SW480 (cell line): Measurements from ENCODE around the gene IFNL1.
A peak's percentile ranks its signal among the peaks of the same experiment; 100 is the strongest.
"Not testable (repeated sequence)": the region's sequence is repeated elsewhere in the genome, so short reads cannot be mapped to it uniquely, and the experiment has no call there.

Experiments used
- DNase-seq: peaks from one replicate; pipeline ENCODE4 v3.0.0-alpha.2; 2016; ENCODE audit warnings: low spot score

Gene IFNL1

DNA sequence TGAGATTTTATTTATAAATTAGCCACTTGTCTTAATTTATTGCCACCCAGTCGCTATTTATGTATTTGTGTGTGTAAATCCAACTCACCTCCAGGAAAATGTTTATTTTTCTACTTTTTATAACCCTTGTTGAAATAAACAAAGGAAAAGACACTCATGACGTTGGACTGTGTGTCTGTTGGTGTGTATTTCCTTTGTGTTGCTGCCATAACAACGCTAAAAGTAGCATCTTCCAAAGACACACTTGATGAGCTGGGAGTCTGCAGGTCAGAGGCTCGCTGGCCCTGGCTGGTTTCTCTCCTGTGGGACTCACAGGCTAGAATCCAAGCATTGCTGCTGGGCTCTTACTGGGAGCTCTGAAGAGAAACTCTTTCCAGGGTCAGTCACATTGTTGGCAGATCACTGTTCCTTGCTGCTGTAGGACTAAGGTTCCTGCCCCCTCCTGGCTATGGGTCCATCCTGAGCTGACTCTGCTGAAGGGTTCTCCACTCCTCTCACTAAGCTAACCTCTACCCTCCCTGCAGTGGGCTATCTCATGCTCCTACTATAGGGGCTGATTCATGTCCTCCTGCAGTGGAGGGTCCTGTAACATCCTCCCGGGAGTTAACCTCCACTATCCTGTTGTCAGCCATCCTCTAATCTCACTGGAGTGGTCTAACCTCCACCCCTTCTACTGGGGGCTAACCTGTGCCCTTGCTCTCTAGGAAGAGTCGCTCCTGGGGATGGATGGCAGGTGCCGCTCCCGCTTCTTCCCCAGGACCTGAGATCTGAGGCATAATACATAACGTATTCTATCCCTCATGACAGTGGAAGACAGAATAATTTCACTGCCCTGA is 26.0 kb upstream of the IFNL1 start:
- DNase-seq = no peak

DNA sequence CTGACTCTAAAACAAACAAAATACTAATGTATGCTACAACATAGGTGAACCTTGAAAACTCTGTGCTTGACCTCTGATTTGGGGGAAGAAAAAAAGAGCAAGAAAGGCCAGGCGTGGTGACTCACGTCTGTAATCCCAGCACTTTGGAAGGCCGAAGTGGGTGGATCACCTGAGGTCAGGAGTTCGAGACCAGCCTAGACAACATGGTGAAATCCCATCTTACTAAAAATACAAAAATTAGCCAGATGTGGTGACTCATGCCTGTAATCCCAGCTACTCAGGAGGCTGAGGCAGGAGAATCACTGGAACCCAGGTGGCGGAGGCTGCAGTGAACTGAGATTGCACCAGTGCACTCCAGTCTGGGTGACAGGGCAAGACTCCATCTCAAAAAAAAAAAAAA is 22.3 kb upstream of the IFNL1 start:
- DNase-seq = not testable (repeated sequence)

DNA sequence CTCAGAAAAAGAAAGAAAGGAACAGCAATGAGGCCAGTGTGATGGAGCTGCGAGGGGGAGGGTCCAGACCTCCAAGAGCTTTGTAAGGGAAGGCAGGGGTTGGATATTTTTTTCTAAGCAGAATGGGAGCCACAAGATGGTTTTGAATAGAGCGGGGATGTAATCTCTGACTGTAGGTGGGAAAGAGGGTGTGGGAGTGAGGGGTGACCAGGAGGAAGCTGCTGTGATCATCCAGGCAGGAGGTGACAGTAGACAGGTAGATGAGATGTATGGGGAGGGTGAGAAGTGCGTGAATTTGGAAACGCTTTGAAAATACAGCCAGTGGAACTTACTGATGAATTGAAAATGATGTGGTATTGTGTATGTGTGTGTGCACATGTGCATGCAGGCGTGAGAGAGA is 20.6 kb upstream of the IFNL1 start:
- DNase-seq = no peak

DNA sequence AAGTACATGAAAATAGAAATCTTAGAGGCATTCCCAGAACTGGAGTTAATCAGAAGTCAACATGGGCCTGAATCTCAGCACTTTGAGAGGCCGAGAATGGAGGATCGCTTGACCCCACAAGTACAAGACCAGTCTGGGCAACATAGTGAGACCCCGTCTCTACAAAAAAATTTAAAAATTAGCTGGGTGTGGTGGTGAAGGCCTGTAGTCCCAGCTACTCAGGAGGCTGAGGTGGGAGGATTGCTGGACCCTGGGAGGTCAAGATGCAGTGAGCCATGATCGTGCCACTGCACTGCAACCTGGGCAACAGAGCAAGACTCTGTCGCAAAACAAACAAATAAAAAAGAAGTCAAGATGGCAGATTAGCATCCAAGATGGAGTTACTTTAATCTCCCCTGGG is 19.5 kb upstream of the IFNL1 start:
- no peak for DNase-seq

DNA sequence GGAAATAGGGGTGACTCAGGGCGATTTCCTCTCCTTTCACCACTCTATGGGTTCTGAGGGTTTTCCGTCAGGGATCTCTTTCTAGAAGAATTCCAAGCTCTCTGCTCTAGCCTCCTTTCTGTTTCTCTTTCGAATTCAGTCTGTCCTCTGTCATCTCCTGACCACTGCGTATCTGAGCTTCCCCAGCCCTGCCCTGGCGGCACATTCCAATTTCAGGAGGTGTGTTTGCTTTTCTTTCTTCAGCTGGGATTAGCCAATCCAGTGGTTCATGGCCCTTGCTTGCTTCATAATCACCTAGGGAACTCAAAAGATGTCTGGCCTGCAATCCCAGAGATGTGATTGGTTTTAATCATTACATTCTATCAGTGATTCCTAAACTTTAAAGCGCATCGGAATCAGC is 18.6 kb upstream of the IFNL1 start:
- no peak for DNase-seq

DNA sequence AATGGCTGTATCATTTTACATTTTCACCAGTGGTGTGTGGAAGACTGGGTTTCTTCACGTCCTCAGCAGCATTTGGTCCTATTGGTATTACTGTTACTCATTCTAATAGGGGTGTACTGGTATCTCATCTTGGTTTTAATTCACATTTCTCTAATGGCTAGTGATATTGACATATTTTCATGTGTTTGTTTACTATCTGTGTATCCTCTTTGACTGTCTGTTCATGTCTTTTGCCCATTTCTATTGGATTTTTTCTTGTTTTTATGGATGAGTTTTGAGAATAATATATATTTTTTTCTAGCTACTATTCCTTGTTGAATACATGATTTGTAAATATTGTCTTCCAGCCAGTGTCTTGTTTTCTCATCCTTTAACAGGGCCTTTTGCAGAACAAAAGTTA is 14.2 kb upstream of the IFNL1 start:
- DNase-seq = no peak

DNA sequence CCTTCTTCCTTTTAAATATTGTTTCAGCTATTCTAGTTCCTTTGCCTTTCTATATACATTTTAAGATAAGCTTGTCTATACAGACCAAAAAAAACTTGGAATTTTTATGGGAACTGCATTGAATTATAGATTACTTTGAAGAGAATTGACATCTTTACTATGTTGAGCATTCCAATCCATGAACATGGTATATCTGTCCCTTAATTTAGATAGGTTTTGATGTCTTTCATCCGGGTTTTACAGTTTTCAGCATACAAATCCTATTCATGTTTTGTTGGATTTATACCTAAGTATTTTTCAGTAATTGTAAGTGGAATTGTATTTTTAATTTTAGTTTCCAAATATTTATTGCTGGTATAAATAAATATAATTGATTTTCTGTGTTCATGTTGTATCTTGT is 12.2 kb upstream of the IFNL1 start:
- DNase-seq = no peak

DNA sequence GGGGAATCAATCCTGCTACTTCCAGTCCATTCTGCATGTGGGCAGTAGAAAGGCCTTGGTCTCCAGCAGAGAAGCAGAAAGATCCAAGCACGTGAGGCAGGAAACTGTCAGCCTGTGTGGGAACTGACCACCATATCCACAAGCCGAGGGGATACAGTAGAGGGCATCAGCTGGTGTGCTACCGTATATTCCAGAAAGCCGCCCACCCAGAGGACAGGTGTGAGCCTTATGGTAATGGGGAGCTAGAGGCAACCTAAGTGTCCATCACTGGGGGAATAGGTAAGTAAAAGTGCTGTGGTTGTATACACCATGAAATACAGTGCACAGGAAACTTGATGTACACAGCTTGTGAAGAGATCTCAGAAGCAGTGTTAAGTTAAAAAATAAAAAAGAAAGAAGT is 2.8 kb upstream of the IFNL1 start:
- DNase-seq = no peak

DNA sequence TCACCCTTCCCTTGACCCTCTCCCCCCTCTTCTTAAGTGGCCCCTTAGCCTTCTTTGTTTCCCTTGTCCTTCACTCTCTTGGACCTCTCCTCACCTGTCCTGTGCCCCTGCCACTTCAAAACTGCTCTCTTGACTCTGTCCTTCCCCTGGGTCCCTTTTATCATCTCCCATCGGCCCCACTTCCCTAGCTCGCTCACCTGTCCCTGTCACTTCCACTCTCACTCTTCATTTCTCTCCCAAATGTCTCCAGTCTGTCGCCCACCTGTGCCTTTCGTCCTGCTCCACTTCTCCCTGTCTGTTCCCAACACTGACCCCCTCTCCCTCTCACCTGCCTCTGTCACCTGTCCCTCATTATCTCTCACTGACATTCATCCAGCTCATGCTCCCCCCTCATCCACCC is 699 bp downstream of the IFNL1 start:
- no peak for DNase-seq

DNA sequence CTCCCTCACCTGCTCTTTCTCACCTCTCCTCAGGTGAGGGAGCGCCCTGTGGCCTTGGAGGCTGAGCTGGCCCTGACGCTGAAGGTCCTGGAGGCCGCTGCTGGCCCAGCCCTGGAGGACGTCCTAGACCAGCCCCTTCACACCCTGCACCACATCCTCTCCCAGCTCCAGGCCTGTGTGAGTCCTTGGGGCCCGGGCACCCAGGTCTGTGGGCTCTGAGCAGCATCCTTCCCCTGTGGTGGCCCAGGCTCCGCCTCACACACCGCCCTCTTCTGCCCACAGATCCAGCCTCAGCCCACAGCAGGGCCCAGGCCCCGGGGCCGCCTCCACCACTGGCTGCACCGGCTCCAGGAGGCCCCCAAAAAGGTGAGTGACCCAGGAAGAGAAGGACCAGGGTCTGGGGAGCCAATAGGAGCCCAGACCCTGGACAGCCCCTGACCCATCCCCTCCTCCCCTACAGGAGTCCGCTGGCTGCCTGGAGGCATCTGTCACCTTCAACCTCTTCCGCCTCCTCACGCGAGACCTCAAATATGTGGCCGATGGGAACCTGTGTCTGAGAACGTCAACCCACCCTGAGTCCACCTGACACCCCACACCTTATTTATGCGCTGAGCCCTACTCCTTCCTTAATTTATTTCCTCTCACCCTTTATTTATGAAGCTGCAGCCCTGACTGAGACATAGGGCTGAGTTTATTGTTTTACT is 1.9 kb downstream of the IFNL1 start:
- peak; percentile 35 for DNase-seq

DNA sequence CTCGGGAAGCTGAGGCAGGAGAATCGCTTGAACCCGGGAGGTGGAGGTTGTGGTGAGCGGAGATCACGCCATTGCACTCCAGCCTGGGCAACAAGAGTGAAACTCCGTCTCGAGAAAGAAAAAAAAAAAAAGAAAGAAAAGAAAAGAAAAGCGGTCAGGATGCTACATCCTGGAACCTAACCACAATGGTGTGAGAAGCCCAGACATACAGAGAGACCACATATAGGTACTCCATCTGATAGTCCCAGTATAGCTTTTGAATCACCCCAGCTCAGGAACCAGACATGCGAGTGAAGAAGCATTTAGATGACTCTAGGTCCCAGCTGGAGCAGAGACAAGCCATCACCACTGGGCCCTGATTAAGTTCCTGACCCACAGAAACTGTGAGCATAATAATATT is 3.2 kb downstream of the IFNL1 start:
- no peak for DNase-seq

DNA sequence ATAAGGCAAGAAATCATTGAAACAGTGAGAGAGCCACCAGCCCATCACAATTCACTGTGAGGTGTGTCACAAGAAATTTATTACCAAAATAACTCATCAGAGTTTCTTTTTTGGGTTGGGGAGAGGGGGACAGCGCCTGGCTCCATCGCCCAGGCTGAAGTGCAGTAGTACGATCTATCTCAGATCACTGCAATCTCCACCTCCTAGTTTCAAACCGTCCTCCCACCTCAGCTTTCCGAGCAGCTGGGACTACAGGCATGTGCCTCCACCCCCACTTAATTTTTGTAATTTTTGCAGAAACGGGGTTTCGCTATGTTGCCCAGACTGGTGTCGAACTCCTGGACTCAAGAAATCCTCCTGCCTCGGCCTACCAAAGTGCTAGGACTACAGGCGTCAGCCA is 3.6 kb downstream of the IFNL1 start:
- no peak for DNase-seq

DNA sequence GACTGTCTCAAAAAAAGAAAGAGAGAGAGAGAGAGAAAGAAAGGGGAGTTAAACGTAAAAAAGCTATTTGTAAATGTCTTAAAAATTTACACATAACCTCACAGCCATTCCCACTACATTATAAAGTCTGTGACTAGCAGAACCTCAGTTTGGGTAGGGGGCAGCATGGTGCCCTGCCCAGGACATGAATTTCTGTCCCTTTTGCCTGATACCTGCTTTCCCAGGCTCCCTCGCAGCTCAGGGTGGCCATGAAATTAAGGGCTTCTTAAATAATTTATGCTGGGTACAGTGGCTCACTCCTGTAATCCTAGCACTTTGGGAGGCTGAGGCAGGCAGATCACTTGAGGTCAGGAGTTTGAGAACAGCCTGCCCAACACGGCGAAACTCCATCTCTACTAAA is 4.8 kb downstream of the IFNL1 start:
- DNase-seq = no peak

DNA sequence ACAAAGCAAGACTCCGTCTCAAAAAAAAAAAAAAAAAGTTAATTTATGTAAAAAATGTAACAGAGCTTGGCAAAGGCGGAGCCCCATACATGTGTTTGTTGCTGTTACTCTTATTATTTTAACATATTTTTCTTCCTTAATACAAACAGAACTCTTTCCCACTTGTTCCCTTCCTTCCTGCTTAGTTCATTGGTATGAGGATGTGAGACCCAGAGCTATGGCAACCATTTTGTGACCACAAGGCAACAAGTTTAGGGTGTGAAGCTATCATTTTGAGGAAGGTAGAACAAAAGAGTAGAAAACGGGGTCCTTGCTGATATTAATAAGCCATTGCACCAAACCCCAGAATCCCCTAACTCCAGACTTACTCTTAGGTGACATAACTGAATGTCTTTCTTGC is 5.4 kb downstream of the IFNL1 start:
- no peak for DNase-seq

DNA sequence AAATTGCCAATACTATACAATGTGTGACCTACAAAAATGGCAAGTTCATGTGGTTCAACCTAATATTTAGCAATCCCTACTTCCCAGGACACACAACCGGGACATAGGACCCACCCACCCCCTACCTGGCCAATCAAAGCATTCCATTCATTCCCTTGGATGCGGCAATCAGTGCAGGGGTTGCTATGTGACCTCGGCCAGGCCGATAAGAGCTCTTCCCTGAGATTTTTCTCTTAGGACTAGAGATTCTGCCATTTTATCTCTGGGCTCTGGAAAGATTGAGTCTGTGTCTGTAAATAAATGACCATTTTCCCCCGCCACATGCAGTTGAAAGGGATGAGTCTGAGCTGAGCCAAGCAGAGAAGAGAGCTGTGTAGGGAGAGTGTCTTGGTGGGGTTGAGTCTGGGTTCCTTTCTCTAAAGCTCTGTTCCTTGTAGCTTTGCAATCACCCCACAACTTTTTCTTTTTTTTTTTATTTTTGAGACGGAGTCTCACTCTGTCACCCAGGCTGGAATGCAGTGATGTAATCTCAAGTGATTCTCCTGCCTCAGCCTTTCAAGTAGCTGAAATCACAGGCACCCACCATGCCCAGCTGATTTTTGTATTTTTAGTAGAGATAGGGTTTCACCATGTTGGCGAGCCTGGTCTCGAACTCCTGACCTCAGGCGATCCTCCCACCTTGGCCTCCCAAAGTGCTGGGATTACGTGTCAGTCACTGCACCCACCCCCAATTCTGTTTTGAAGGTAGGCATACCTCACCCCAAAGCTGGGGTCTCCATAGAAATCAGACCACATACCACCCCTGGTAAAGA is 7.4 kb downstream of the IFNL1 start:
- peak; percentile 37 for DNase-seq

DNA sequence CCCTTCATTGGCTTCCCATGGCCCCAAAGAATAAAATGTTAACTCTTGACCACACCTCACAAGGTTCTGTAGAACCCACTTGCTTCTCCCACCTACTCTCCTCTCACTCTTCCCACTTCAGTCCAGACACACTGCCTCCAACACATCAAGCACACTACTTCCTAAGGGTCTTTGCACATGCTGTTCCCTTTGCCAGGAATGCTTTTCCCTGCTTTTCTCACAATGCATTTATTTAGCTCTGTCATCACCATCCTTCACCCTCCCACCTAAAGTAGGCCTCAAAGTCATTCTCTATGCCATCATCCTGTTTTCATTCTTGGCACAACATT is 7.9 kb downstream of the IFNL1 start:
- DNase-seq = no peak

DNA sequence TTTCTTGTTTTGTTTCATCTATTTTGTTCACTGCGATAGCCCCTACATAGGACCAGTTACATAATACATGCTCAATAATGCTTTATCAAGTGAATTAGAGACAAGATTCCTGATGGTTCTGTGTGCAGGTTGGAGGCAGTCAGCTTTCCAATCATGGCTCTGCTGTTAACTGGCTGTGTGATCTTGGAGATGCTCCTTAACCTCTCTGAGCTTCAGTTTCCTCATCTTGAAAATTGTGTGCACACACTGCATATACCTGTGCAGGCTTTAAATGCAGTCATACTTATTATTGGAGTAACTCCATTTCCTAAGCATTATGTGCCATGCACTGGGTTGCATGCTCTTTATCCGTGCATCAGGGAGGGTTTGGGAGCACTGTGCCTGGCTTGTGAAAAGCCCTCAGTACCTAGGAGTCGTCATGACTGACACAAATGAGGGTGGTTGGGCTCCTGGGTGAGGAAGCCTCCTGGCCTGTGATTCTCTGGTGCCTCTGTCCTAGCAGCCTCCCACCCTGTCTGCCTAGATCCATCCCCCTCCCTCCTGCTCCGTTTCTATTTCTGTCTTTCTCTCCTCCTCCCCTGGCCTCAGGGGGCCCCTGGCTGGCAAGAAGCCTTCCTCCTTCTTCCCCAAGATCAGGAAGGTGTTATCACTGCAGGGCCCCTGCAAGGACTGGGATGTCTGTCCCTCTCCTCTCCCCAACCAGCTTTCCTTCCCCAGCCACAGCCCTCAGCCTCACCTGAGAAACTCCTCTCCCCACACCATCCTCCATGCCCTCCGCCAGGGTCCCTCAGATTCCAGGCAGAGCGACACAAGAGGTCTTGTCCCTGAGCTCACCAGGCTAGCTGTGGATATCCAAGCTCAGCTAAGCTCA is 8.7 kb downstream of the IFNL1 start:
- no peak for DNase-seq

DNA sequence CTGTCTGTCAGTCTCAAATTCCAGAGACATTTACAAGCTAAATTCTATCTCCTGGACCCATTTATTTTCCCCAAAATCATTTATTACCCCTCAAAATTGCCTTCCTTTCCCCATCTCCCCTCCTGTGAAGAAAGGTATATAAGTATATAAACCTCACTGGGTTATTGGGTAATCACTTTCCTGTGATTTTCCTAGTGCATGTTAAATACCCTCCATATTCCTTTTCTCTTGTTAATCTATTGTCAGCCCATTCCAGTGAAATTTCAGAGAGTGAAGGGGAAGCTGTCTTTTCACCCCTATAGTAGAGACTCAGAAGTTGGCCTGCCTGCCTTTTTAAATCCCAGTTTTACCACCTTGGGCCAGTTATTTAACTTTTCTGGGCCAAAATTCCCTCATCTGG is 9.9 kb downstream of the IFNL1 start:
- DNase-seq = no peak

DNA sequence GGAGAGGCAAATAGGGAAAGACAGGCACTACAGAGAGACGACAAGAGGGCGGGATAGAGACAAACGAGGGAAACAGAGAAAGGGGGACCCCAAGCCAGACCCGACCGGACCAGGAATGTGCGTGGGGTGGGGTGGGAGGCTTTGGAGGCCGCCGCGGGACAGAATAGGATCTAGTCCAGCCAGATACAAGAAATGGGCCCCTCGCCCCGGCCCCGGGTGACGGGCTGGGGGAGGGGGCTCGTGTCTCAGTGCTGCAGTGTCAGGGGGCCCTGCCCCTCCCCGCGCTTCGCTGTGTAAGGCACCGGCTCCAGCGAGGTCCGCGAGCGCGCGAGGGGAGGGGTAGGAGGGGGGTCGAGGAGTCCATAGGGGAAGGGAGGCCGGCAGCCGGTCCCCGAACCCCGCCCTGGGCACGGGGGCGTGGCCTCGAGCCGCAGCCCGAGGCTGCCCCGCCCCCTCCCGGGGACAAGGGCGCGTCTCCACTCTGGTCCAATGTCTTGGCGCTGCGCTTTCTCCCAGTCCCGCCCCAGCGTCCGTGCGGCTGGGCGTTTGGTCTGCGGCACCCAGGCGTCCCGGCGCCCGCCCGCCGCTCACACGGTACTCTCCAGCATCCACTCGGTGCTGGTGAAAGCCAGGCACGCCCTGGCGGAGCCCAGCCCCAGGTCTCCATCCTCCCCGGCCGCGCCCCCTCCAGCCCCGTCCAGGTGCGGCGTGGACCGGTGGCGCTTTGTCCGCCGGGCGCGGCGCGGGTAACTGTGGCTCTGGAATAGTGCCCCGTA is 11.0 kb downstream of the IFNL1 start:
- DNase-seq = no peak

DNA sequence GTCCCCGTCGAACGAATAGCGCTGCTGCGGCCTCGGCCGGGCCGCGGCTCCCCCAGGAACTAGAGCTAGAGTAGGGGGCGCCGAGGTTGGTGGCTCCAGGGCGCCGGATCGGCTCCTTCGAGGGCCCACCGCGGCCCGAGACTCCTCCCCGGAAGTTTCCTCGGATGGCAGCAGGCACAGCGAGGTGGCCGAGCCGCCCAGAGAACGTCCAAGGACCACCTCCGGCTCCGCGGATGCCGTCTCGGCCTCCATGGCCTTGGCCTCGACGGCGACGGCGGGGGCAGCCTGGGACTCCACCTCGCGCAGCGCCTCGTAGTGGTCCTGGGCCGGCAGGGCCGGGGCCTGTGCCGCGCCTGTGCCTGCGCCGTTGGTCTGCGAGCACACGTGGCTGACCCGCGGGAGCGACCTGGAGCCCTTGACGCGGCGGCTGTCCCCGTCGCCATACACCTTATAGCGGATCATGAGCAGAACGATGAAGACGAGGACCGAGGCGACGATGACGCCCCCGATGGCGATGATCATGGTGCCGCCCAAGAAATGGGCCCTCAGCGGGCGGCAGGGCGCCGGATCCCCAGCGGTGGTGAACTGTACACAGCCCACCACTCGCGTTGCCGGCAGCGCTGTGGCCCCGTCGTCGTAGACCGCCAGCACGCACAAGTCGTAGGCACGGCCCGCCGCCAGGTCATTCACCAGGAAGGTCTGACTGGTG is 11.8 kb downstream of the IFNL1 start:
- DNase-seq = no peak
